DOHH2 (cell line): ENCODE data around the gene TRMT1.

Experiments
- EZH2phosphoT487 ChIP-seq: fragments of 200-600 bp; sonication (generic); IDR thresholded peaks from 2 replicates; pipeline ENCODE4 v1.6.1; 2017; ENCODE audit warnings: borderline replicate concordance, mild to moderate bottlenecking, antibody characterized with exemption, low read length, moderate library complexity, mixed read lengths
- TF ChIP-seq, protein P1 (sequence below): fragments of 200-600 bp; sonication (generic); IDR thresholded peaks from one replicate; pipeline ENCODE4 v1.5.1; 2014; ENCODE audit warnings: antibody characterized with exemption, mild to moderate bottlenecking, low read depth, low read length; ENCODE audit not compliant: poor library complexity, severe bottlenecking

- TF ChIP-seq, protein P1, sequence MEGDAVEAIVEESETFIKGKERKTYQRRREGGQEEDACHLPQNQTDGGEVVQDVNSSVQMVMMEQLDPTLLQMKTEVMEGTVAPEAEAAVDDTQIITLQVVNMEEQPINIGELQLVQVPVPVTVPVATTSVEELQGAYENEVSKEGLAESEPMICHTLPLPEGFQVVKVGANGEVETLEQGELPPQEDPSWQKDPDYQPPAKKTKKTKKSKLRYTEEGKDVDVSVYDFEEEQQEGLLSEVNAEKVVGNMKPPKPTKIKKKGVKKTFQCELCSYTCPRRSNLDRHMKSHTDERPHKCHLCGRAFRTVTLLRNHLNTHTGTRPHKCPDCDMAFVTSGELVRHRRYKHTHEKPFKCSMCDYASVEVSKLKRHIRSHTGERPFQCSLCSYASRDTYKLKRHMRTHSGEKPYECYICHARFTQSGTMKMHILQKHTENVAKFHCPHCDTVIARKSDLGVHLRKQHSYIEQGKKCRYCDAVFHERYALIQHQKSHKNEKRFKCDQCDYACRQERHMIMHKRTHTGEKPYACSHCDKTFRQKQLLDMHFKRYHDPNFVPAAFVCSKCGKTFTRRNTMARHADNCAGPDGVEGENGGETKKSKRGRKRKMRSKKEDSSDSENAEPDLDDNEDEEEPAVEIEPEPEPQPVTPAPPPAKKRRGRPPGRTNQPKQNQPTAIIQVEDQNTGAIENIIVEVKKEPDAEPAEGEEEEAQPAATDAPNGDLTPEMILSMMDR: no peak
- no peak for TF ChIP-seq EZH2phosphoT487
Measured at GRCh38 chr19:13160557-13160956, 44.0 kb upstream of the TRMT1 start.
